Ascending aorta (tissue), 2 donors: ENCODE data around the gene CHCHD6. TPM values are rescaled to one million over a fixed set of nuclear protein-coding genes. Genes with fewer than 3 reads are reported as not detected.
"Not testable (repeated sequence)": the region's sequence is repeated elsewhere in the genome, so short reads cannot be mapped to it uniquely, and the experiment has no call there.

Source experiments
- DNase-seq, 2 donors: peaks; one replicate each; pipeline ENCODE4 v3.0.0-alpha.2; 2019; ENCODE audit warnings: low spot score in 2 of 2
- H3K27ac ChIP-seq, 2 donors: fragments of 200-600 bp; sonication (generic); one replicate each; pipeline ENCODE4 v1.5.1; 2016 to 2017; ENCODE audit warnings: mild to moderate bottlenecking in 1 of 2
- H3K27me3 ChIP-seq: fragments of 200-600 bp; sonication (generic); one replicate; pipeline ENCODE4 v1.5.1; 2017
- H3K36me3 ChIP-seq, 2 donors: fragments of 200-600 bp; sonication (generic); one replicate each; pipeline ENCODE4 v1.5.1; 2016
- H3K4me1 ChIP-seq, 2 donors: fragments of 200-600 bp; sonication (generic); one replicate each; pipeline ENCODE4 v1.5.1; 2016 to 2017; ENCODE audit warnings: mild to moderate bottlenecking in 1 of 2
- H3K4me3 ChIP-seq, 2 donors: fragments of 200-600 bp; sonication (generic); one replicate each; pipeline ENCODE4 v1.5.1; 2016 to 2017; ENCODE audit warnings: mild to moderate bottlenecking in 1 of 2
- H3K9me3 ChIP-seq, 2 donors: fragments of 200-600 bp; sonication (generic); one replicate each; pipeline ENCODE4 v1.5.1; 2016
- intact Hi-C: fragments of 100-400 bp; cut with DNase I; formaldehyde crosslinking; loops from one replicate; pipeline ENCODE4 v1.15.1; 2023
- total RNA-seq: library from RNA; depleted of rRNA; stranded (reverse); fragments of >200 nt; gene quantifications from one replicate; pipeline ENCODE4 v1.1.0, GENCODE V29; 2016
- TF ChIP-seq, protein P1 (sequence below), 3 experiments: fragments of 200-600 bp in 2 of 3; fragments of 450-650 bp in 1 of 3; sonication (generic) in 2 of 3; IDR thresholded peaks; one replicate each; pipeline ENCODE4 v1.5.1; 2016 to 2019; ENCODE audit warnings: antibody characterized with exemption in 3 of 3, mild to moderate bottlenecking in 1 of 3, moderate library complexity in 1 of 3

Gene CHCHD6
- total RNA-seq, 1 donor from 2014 or later: 1.2 TPM

DNA sequence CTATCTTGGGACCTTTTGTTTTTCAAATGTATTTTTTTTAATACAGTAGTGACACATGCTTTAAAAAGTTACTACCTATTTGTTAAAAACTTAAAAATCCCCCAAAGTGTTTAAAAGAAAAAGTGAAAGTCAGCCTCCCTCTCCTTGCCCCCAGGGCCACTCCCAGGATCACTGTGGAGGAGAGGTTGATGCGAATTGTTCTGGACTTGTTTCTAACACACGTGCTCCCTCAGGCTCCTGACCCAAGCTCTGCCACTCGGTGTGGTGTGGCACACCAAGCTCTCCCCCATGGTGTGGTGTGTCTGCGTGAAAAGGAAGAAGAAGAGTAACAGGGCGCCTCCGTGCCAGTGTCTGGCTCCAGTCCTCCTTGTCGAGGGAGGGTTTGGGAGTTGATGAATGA is 93.5 kb downstream of the CHCHD6 start:
- H3K27ac ChIP-seq: no peak overlapping the region
- TF ChIP-seq, protein P1, sequence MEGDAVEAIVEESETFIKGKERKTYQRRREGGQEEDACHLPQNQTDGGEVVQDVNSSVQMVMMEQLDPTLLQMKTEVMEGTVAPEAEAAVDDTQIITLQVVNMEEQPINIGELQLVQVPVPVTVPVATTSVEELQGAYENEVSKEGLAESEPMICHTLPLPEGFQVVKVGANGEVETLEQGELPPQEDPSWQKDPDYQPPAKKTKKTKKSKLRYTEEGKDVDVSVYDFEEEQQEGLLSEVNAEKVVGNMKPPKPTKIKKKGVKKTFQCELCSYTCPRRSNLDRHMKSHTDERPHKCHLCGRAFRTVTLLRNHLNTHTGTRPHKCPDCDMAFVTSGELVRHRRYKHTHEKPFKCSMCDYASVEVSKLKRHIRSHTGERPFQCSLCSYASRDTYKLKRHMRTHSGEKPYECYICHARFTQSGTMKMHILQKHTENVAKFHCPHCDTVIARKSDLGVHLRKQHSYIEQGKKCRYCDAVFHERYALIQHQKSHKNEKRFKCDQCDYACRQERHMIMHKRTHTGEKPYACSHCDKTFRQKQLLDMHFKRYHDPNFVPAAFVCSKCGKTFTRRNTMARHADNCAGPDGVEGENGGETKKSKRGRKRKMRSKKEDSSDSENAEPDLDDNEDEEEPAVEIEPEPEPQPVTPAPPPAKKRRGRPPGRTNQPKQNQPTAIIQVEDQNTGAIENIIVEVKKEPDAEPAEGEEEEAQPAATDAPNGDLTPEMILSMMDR (IDR thresholded peaks at IDR 0.05): no peak
- intact Hi-C loops: no loop called here
- H3K27me3 ChIP-seq: no peaks in the 10 kb centered on the region
- peaks cover 0 to 7% of the 10 kb centered on the region in 2 donors for H3K36me3 ChIP-seq
- H3K9me3 ChIP-seq: peaks cover 0 to 3% of the 10 kb centered on the region in 2 donors
- no peak for DNase-seq
- H3K4me1 ChIP-seq: no peaks in the 10 kb centered on the region
- no peak overlapping the region for H3K4me3 ChIP-seq

DNA sequence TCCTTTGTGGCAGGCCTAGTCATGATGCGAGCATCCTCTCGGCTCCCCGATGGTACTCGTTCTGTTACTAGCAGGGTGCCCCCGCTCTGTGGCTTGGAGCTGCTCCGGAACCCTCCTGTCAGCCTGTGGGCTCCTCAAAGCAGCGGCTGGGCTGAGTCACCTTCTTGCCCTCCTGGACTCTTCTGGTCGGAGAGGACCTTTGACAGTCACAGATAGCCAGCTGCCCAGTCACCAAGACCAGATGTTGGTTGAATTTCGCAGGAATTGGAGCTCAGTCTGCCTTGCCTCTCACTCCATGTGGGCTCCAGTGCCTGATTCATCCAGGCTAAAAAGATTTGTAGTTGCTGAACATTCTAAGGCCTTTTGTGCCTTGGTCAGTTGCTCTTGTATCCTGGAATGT is 94.5 kb downstream of the CHCHD6 start:
- intact Hi-C loops: no loop called here
- no peak for DNase-seq
- H3K36me3 ChIP-seq: peaks cover 0 to 7% of the 10 kb centered on the region in 2 donors
- TF ChIP-seq, protein P1 (IDR thresholded peaks at IDR 0.05): no peak
- H3K4me3 ChIP-seq: no peak overlapping the region
- no peaks in the 10 kb centered on the region for H3K27me3 ChIP-seq
- H3K9me3 ChIP-seq: no peaks in the 10 kb centered on the region
- H3K27ac ChIP-seq: no peak overlapping the region
- no peaks in the 10 kb centered on the region for H3K4me1 ChIP-seq

DNA sequence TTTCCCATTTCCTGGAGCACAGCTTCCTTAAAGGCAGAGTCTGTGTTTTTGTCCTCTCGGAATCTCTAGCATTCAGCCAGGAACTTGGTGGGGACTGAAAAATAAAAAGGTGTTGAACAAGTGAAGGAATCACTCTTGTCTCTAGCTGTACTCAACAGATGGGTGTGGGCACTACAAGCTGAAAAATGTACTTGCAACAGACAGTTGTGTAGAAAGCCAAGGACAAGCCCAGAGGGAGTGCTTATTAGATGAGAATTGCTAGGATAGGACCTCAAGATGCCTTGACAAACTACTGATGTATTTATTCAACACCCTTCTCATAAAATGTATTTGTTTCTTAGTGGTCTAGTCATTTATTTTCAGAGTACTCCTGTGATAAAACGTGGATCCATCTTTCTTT is 95.1 kb downstream of the CHCHD6 start:
- intact Hi-C loops: no loop called here
- Histone ChIP-seq H3K9me3 (no peaks in the 10 kb centered on the region), H3K27ac (no peak overlapping the region), H3K4me3 (no peak overlapping the region), H3K36me3 (peaks cover 0 to 7% of the 10 kb centered on the region in 2 donors), H3K4me1 (no peaks in the 10 kb centered on the region), H3K27me3 (no peaks in the 10 kb centered on the region)
- TF ChIP-seq, protein P1 (IDR thresholded peaks at IDR 0.05): no peak
- no peak for DNase-seq

DNA sequence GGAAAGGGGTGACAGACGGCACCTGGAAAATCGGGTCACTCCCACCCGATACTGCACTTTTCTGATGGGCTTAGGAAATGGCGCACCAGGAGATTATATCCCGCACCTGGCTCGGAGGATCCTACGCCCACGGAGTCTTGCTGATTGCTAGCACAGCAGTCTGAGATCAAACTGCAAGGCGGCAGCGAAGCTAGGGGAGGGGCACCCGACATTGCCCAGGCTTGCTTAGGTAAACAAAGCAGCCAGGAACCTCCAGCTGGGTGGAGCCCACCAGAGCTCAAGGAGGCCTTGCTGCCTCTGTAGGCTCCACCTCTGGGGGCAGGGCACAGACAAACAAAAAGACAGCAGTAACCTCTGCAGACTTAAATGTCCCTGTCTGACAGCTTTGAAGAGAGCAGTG is 97.3 kb downstream of the CHCHD6 start:
- H3K4me3 ChIP-seq, intact Hi-C loops, DNase-seq, H3K27me3 ChIP-seq, H3K9me3 ChIP-seq, H3K36me3 ChIP-seq, H3K27ac ChIP-seq, H3K4me1 ChIP-seq: not testable (repeated sequence)

DNA sequence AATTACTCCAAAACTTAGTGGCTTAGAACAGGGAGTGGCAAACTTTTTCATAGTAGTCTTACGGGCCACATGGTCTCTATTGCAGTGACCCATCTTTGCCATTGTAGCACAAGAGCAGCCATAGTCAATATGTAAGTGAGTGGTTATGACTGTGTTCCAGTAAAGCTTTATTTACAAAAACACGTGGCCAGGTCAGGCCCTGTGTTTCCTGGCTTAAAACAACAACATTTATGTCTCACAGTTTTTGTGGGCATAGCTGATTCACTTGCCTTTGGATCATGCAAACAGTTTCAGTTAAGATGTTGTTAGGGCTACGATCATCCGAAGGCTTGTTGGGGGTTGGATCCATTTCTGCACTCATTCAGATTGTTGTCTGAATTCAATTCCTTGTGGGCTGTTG is 103.8 kb downstream of the CHCHD6 start:
- Histone ChIP-seq H3K9me3 (no peaks in the 10 kb centered on the region), H3K4me3 (no peak overlapping the region), H3K27me3 (no peaks in the 10 kb centered on the region), H3K27ac (no peak overlapping the region), H3K4me1 (no peaks in the 10 kb centered on the region), H3K36me3 (no peaks in the 10 kb centered on the region)
- TF ChIP-seq, protein P1 (IDR thresholded peaks at IDR 0.05): no peak
- no peak for DNase-seq
- intact Hi-C loops: no loop called here

DNA sequence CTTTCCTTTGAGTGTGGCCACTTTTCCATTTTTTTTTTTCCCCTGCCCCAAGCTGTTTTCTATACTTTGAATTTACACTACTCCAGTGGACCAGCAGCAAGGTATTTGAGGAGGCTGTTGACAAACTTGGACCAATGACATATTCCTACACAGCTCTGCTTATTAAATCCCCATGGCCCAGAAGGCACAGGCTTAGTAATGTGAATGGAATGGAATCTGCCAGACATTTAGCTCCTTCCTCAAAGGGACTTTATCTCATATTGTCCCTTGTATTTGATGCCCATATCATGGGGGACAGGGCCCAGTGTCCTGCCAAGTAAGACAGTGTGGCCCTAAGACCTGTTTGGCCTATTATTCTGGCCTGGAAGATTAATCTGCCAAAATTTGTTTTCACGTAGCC is 107.5 kb downstream of the CHCHD6 start:
- no peak overlapping the region for H3K4me3 ChIP-seq
- DNase-seq: no peak
- no peaks in the 10 kb centered on the region for H3K27me3 ChIP-seq
- H3K27ac ChIP-seq: no peak overlapping the region
- H3K9me3 ChIP-seq: no peaks in the 10 kb centered on the region
- TF ChIP-seq, protein P1 (IDR thresholded peaks at IDR 0.05): no peak
- intact Hi-C loops: no loop called here
- no peaks in the 10 kb centered on the region for H3K4me1 ChIP-seq
- no peaks in the 10 kb centered on the region for H3K36me3 ChIP-seq
